H4 (cell line): ENCODE results near the gene DLX1. TPM values are rescaled to one million over a fixed set of nuclear protein-coding genes. Genes with fewer than 3 reads are reported as not detected.

Source experiments
- DNase-seq: peaks from one replicate; pipeline ENCODE4 v3.0.0-alpha.2; 2015; ENCODE audit warnings: low spot score
- total RNA-seq: library from RNA; depleted of rRNA; stranded (reverse); fragments of >200 nt; shearing (Covaris generic); gene quantifications from 2 replicates; pipeline ENCODE4 v1.2.3, GENCODE V29; 2014

Gene DLX1
- total RNA-seq, 1 experiment from 2014 or later = 8.4 TPM

GRCh38 chr2:172096626-172097547, 11.6 kb downstream of the DLX1 start:
- DNase-seq = peak; percentile 90

GRCh38 chr2:172097557-172098131, 12.3 kb downstream of the DLX1 start:
- DNase-seq = peak; percentile 77

GRCh38 chr2:172098287-172098649, 13.0 kb downstream of the DLX1 start:
- peak; percentile 25 for DNase-seq

- DNase-seq = peak; percentile 81
These were observed 13.6 kb downstream of the DLX1 start for GRCh38 chr2:172098650-172099471.

- DNase-seq = no peak
These were observed 14.3 kb downstream of the DLX1 start for GRCh38 chr2:172099472-172100079.

- no peak for DNase-seq
These were observed 15.0 kb downstream of the DLX1 start for GRCh38 chr2:172100080-172100934.

GRCh38 chr2:172100935-172101820, 15.9 kb downstream of the DLX1 start:
- DNase-seq = no peak

GRCh38 chr2:172101821-172102390, 16.6 kb downstream of the DLX1 start:
- peak; percentile 67 for DNase-seq

GRCh38 chr2:172102391-172103359, 17.4 kb downstream of the DLX1 start, which contains the start of gene DLX2:
Gene DLX2 (minus strand): TSS chr2:172102900. CDS start chr2:172102538, 362 bp downstream.
- DNase-seq = peak; percentile 95

- DNase-seq = peak; percentile 82
These were observed 18.4 kb downstream of the DLX1 start for GRCh38 chr2:172103471-172104272.

GRCh38 chr2:172105471-172106107, 20.3 kb downstream of the DLX1 start:
- no peak for DNase-seq

- DNase-seq = no peak
These were observed 21.0 kb downstream of the DLX1 start for GRCh38 chr2:172106108-172106961.

GRCh38 chr2:172107690-172108586, 22.6 kb downstream of the DLX1 start:
- DNase-seq = no peak

GRCh38 chr2:172108587-172108930, 23.3 kb downstream of the DLX1 start:
- no peak for DNase-seq
